Endothelial cell of umbilical vein (primary cell): ENCODE data around the gene ADAM8.

Experiments used
- EZH2 ChIP-seq: IDR thresholded peaks from 2 replicates; pipeline ENCODE4 v1.6.1; 2012; ENCODE audit warnings: borderline replicate concordance, low read depth, mild to moderate bottlenecking, moderate library complexity, low read length, inconsistent platforms; ENCODE audit not compliant: severe bottlenecking
- FOS ChIP-seq: IDR thresholded peaks from 2 replicates; pipeline ENCODE4 v1.6.1; 2011; ENCODE audit warnings: mild to moderate bottlenecking, low read length, moderate library complexity, borderline replicate concordance; ENCODE audit not compliant: insufficient read depth
- JUN ChIP-seq: IDR thresholded peaks from 2 replicates; pipeline ENCODE4 v1.6.1; 2011; ENCODE audit warnings: borderline replicate concordance, low read depth; ENCODE audit not compliant: insufficient read length, insufficient read depth
- MYC ChIP-seq: IDR thresholded peaks from one replicate; pipeline ENCODE4 v1.6.1; 2011; ENCODE audit warnings: mild to moderate bottlenecking, low read depth, low read length
- POLR2A ChIP-seq: IDR thresholded peaks from 2 replicates; pipeline ENCODE4 v1.6.1; 2012; ENCODE audit warnings: low read depth, mild to moderate bottlenecking, control low read depth, low read length
- POLR2AphosphoS5 ChIP-seq: IDR thresholded peaks from 2 replicates; pipeline ENCODE4 v1.6.1; 2012; ENCODE audit warnings: low read depth, mild to moderate bottlenecking, control low read depth, low read length, moderate library complexity; ENCODE audit not compliant: insufficient read depth
- TF ChIP-seq, protein P1 (sequence below), 2 donors: IDR thresholded peaks; 1 replicate in 1 of 2; 2 replicates in 1 of 2; pipeline ENCODE4 v1.5.1; 2011; ENCODE audit warnings: low read length in 2 of 2, mild to moderate bottlenecking in 2 of 2, moderate library complexity in 2 of 2, control low read depth in 1 of 2, inconsistent platforms in 1 of 2, low read depth in 1 of 2; ENCODE audit not compliant: insufficient read depth in 1 of 2; ENCODE audit errors: extremely low read depth in 1 of 2
- TF ChIP-seq, protein P2 (sequence below): IDR thresholded peaks from 2 replicates; pipeline ENCODE4 v1.6.1; 2011; ENCODE audit not compliant: insufficient read depth, insufficient read length

DNA sequence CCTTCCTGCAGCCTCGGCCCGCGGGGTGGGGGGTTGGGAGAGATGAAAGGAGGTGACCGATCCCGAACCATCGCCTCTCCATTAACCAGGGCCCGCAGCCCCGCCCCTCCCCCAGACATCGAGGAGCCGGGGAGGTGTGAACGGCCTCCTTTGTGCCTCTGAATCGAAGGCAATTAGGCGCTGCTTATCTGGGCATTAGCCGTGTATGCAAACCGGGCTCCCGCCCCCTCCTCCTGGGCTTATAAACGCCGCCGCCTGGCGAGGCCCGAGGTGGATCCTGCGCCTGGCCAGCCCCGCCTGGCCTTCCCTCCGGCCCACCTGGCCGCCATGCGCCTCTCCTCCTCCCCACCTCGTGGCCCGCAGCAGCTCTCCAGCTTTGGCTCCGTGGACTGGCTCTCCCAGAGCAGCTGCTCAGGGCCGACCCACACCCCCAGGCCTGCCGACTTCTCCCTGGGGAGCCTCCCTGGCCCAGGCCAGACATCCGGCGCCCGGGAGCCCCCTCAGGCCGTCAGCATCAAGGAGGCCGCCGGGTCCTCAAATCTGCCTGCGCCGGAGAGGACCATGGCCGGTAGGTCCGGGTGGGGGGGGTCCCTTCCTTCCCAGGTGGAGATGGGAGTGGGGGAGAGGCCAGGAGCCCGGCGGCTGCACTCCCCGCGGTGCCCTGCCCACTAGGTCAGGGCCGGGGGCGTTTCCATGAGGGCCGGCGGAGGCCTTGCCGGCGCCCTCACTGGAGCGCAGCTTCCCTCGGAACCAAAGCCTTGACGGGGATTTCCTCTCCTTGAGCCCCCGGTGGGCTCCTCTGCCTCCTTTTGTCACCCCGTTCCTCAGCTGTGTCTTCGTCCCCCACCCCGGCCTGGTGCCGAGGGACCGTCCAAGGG lies 38.8 kb downstream of the ADAM8 start, which contains the start of gene VENTX:
- TF ChIP-seq, protein P1, sequence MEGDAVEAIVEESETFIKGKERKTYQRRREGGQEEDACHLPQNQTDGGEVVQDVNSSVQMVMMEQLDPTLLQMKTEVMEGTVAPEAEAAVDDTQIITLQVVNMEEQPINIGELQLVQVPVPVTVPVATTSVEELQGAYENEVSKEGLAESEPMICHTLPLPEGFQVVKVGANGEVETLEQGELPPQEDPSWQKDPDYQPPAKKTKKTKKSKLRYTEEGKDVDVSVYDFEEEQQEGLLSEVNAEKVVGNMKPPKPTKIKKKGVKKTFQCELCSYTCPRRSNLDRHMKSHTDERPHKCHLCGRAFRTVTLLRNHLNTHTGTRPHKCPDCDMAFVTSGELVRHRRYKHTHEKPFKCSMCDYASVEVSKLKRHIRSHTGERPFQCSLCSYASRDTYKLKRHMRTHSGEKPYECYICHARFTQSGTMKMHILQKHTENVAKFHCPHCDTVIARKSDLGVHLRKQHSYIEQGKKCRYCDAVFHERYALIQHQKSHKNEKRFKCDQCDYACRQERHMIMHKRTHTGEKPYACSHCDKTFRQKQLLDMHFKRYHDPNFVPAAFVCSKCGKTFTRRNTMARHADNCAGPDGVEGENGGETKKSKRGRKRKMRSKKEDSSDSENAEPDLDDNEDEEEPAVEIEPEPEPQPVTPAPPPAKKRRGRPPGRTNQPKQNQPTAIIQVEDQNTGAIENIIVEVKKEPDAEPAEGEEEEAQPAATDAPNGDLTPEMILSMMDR (IDR thresholded peaks at IDR 0.05; ENCODE audit: extremely low read depth in 1 of 2, insufficient read depth in 1 of 2, low read depth in 1 of 2, low read length in 2 of 2): no peak
- TF ChIP-seq POLR2A (no peak), EZH2 (peak; percentile 65), JUN (no peak), FOS (no peak), POLR2AphosphoS5 (no peak), MYC (no peak)
- TF ChIP-seq, protein P2, sequence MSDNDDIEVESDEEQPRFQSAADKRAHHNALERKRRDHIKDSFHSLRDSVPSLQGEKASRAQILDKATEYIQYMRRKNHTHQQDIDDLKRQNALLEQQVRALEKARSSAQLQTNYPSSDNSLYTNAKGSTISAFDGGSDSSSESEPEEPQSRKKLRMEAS: no peak
